ENCODE measurements around the gene SNX9. TPM values are rescaled to one million over a fixed set of nuclear protein-coding genes. Genes with fewer than 3 reads are reported as not detected.
A peak's percentile ranks its signal among the peaks of the same experiment; 100 is the strongest.

The SNX9 gene
- total and polyA plus RNA-seq, 2 donors (not counting 1 experiment from before 2014, with no cell fraction given): 10.0 to 50.7 TPM

- ChIA-PET POLR2A (no interaction called here), CTCF (interaction anchor here (1.0 to 1.3 kb wide), 2 partner anchors 50 to 67 kb away, joined by 4 read pairs; no protein-coding TSS in a partner anchor)
- H3K9ac ChIP-seq (ENCODE audit: low read length): peak overlapping the region; percentile 95
- H3K9me3 Mint-ChIP-seq (ENCODE audit: insufficient read depth): no peaks in the 10 kb centered on the region
- peaks cover 16 to 17% of the 10 kb centered on the region in 2 donors for H3K4me1 ChIP-seq (ENCODE audit: control insufficient read depth in 2 of 2, insufficient read depth in 2 of 2, low read length in 2 of 2)
- TF ChIP-seq, protein P1, sequence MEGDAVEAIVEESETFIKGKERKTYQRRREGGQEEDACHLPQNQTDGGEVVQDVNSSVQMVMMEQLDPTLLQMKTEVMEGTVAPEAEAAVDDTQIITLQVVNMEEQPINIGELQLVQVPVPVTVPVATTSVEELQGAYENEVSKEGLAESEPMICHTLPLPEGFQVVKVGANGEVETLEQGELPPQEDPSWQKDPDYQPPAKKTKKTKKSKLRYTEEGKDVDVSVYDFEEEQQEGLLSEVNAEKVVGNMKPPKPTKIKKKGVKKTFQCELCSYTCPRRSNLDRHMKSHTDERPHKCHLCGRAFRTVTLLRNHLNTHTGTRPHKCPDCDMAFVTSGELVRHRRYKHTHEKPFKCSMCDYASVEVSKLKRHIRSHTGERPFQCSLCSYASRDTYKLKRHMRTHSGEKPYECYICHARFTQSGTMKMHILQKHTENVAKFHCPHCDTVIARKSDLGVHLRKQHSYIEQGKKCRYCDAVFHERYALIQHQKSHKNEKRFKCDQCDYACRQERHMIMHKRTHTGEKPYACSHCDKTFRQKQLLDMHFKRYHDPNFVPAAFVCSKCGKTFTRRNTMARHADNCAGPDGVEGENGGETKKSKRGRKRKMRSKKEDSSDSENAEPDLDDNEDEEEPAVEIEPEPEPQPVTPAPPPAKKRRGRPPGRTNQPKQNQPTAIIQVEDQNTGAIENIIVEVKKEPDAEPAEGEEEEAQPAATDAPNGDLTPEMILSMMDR (IDR thresholded peaks at IDR 0.05): no peak
- TF ChIP-seq EZH2 (IDR thresholded peaks at IDR 0.05; ENCODE audit: borderline replicate concordance, insufficient read depth, low read depth, low read length, poor library complexity, severe bottlenecking): no peak
- peak overlapping the region; percentile 94 for H3K4me3 Mint-ChIP-seq
- H3K4me3 ChIP-seq (ENCODE audit: control extremely low read depth in 1 of 5, extremely low read depth in 1 of 5, insufficient read depth in 1 of 5, low read depth in 2 of 5, low read length in 4 of 5): peak overlapping the region; percentile 62 to 91 (median 86)
- H3K4me2 ChIP-seq (replicated peaks; ENCODE audit: low read depth, low read length, poor library complexity, severe bottlenecking): peak overlapping the region; percentile 93
- peak overlapping the region; percentile 97 for H3K27ac Mint-ChIP-seq
- no peaks in the 10 kb centered on the region for H3K27me3 ChIP-seq (replicated peaks in 1 of 4; ENCODE audit: control extremely low read depth in 1 of 4, control insufficient read depth in 3 of 4, insufficient read depth in 4 of 4, low read length in 3 of 4)
- DNase-seq (peak; percentile 90), ATAC-seq (ENCODE audit: low read depth) (peak; percentile 57)
- H4K20me1 ChIP-seq (ENCODE audit: control insufficient read depth, insufficient read depth, low read length, poor library complexity, severe bottlenecking): peaks cover 14% of the 10 kb centered on the region
- H3K79me2 ChIP-seq (ENCODE audit: control insufficient read depth, insufficient read depth, low read length): peaks cover 29% of the 10 kb centered on the region
- peak overlapping the region; percentile 55 for H2AFZ ChIP-seq (ENCODE audit: insufficient read depth, low read depth, low read length, poor library complexity, severe bottlenecking)
- H3K27ac ChIP-seq (ENCODE audit: low read length in 2 of 2): peak overlapping the region; percentile 74 to 95
- intact Hi-C loops (cut with micrococcal nuclease): loop anchor here (1.0 to 10.0 kb wide), 4 partner anchors 17 to 821 kb away; partner anchors contain the start of gene DYNLT1
- no peaks in the 10 kb centered on the region for H3K27me3 Mint-ChIP-seq
- H3K4me1 Mint-ChIP-seq: peaks cover 44% of the 10 kb centered on the region
- peaks cover 0 to 1% of the 10 kb centered on the region in 2 experiments for H3K36me3 ChIP-seq (replicated peaks in 1 of 2; ENCODE audit: control extremely low read depth in 1 of 2, control insufficient read depth in 1 of 2, extremely low read depth in 1 of 2, insufficient read depth in 2 of 2, low read length in 1 of 2)
- WGBS (ENCODE audit: insufficient coverage): under 1% methylated on average over 66 of the region's 74 CpGs
- no peaks in the 10 kb centered on the region for H3K9me3 ChIP-seq (ENCODE audit: control extremely low read depth in 1 of 3, control insufficient read depth in 2 of 3, insufficient read depth in 1 of 3, low read length in 2 of 3)
These were observed 703 bp downstream of the SNX9 start for GRCh38 chr6:157823528-157824370.

All from B cell (primary cell).